Embryonic facial prominence (tissue), 1 donor: ENCODE measurements around the gene STX4.

Experiments
- DNase-seq: peaks from one replicate; pipeline ENCODE4 v3.0.0-alpha.2; 2016; ENCODE audit errors: extremely low spot score

The STX4 gene

GRCh38 chr16:31083556-31083955 is 50.2 kb downstream of the STX4 start:
- no peak for DNase-seq

DNA sequence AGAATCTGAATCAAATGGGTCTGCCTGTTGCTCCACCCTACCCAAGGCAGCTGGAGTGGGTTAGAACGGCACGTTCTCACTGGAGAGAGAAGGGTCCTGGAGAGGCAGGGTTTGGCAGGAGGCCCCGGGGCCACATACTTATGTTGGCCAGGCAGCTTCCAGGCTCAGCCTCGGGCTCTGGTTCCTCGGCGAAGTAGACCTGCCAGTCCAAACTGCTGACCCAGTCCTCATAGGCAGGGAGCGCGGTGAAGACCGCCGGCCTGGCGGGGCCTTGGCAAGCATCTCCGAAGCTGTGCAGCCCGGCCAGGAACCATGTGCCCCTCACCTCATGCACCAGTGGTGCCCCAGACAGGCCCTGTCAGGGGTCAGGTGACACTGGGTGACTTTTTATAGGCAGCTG is 50.6 kb downstream of the STX4 start:
- no peak for DNase-seq

GRCh38 chr16:31084584-31085302 is 51.4 kb downstream of the STX4 start:
- DNase-seq = no peak

DNA sequence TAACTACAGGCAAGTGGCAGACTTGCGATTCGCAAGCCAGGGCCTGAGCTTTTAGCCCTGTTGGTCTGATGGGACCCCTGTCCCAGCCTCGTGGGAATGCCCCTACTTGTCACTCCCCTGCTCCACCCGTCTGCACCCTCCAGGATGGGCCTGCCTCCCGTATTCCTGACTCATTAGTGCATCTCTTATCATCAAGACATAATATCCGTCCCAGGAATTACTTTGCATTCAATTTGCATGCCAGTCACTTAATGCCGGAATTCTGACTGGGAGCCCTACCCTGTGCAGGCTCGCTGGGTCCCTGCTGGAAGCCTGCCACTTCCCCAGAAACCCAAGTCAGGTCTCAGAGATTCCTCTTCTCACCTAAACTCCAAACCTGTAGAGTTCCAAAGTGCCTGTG is 52.1 kb downstream of the STX4 start:
- no peak for DNase-seq

- no peak for DNase-seq
These were observed 52.7 kb downstream of the STX4 start for GRCh38 chr16:31085873-31086628.

DNA sequence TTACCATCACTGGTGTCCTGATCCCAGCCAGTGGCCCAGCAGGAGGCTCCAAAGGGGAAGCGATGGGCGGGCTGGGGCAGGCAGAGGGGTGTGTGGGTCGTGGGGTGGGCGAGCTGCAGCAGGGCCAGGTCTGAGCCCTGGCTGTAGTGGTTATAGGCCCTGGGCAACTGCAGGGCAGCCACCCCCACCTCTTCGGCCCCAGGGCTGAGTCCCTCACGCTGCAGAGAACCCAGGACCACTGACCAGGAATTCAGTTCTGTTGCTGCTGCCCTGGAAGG is 53.2 kb downstream of the STX4 start:
- DNase-seq = no peak

DNA sequence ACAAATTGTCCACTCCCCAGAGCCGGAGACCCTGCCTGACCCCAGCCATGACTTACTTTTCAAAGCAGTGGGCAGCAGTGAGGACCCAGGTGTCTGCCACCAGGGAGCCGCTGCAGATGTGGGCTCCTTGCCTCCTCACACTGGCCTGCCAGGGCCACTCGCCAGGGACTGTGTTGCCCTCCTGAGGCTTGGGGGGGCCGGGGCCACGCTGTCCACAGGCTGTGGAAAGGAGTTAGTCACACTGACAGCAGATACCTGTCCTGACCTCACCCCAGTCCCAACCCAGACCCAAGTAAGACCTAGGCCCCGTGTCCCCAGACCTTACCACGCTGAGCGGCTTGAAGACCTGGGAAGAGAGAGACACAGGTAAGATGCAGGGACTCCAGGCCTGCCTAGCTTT is 54.1 kb downstream of the STX4 start:
- no peak for DNase-seq

DNA sequence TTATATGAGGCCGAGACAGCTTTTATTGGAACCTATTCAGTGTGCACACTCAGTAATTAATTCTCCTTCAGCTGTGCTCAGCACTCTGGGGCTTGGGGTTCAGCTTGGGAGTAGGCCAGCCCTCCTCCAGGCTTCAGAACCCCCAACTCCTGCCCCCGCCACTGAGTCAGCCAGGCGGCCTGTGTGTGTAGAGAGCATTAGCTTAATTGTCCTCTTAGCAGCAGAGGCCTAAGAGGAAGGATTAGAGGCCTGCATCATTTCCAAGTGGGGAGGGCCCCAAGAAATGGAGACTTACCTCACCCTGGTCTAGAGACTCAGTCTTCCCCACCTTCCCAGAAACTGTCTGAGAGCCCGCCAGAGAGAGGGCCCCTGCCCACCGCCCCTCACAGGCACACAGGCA is 54.6 kb downstream of the STX4 start:
- DNase-seq = no peak

DNA sequence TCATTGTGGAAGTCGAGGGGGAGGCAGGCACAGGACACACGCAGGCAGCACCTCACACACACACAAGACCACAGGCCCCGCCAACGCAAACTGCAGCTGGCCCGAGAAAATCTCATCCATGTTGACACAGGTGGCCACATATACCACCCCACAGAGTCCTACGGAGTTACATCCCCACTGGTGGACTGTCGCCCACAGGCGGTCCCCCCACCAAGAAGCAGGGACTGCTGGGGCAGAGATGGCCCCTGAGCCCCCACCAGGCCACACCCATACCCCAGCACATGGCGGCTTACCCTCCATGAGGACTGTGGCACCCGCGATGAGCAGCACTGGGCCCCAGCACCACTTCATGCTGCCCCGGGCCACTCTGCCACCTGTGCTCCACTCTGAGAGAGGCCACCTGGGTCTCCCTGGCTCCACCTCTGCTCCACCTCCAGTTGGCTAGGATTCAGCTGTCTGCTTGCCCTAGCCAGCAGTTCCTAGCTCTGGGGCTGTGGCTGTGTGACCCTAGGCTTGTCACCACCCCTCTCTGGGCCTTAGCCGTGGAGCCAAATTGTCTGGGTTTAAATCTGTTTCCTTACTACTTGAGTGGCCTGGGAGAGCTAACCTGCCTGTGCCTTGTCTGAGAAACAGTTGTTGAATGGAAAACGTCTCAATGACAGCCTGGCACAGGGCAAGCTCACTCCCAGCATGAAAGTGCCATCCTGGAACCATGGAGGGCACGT is 55.3 kb downstream of the STX4 start, which contains the start of gene PRSS53:
PRSS53 (minus strand) TSS at position 485 of the 725 bp plus-strand sequence; CDS start at position 351, 134 bp downstream.
- DNase-seq = no peak

DNA sequence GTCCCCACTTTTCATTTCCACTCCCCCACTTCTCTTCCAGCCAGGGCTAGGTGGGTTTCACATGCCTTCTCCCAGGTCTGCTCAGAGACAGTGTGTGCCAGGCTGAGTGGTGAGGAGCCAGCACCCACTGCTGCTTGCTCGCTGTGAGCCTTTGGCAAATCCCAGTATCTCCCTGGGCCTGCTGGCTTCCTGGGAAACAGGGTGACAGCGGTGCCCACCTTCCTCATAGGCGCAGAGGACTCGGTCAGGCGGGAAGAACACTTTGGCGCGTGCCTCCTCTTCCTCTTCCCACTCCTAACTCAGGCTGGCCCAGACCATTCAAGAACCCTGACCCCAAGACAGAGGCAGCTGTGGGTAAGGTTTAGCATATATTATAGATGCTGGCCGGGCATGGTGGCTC is 55.8 kb downstream of the STX4 start:
- DNase-seq = no peak
